A549 treated with GW870086 at 1 μM for 4 hours (cell line): ENCODE results near the gene TIMP1. TPM values are rescaled to one million over a fixed set of nuclear protein-coding genes. Genes with fewer than 3 reads are reported as not detected.

Source experiments
- total RNA-seq: library from RNA; stranded (reverse); fragments of 200-300 nt; extraction: Qiagen RNA extraction; gene quantifications from 5 replicates; pipeline ENCODE4 v1.2.3, GENCODE V29; 2022; ENCODE audit warnings: low read depth

TIMP1 gene
- 264 to 288 TPM (median 272 TPM) in 5 replicates for total RNA-seq

DNA sequence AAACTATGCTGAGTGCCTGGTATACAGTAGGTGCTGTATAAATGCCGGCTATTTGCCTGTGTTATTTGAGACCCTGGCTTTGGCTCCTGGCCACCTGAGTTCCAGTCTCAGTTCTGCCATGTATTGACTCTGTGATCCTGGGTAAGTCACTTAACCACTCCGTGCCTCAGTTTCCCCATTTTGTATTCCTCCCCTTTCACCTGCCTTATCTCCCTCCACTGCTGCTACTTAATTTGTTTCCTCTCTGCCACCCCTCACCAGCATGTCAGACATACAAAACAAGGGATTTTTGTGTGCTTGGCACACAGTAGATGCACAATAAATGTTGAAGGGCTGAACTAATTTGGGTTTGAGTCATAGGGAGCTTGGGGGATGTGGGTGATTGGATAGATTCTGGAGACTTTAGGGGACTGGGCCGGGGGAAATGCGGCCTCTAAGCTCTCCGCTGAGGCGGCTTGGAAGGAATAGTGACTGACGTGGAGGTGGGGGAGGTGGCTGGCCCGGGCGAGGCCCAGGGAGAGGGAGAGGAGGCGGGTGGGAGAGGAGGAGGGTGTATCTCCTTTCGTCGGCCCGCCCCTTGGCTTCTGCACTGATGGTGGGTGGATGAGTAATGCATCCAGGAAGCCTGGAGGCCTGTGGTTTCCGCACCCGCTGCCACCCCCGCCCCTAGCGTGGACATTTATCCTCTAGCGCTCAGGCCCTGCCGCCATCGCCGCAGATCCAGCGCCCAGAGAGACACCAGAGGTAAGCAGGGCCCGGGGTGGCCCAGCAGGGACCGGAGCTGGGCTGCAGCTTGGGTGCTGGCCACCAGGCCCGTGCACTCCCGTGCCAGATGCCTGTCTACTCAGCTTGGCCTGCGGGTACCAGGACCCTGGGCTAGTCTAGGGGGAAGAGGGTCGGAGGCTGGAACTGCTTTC lies at the start of gene TIMP1:
TIMP1 (plus strand) TSS at position 706 of the 917 bp plus-strand sequence. CDS start 980 bp downstream, outside the sequence.

DNA sequence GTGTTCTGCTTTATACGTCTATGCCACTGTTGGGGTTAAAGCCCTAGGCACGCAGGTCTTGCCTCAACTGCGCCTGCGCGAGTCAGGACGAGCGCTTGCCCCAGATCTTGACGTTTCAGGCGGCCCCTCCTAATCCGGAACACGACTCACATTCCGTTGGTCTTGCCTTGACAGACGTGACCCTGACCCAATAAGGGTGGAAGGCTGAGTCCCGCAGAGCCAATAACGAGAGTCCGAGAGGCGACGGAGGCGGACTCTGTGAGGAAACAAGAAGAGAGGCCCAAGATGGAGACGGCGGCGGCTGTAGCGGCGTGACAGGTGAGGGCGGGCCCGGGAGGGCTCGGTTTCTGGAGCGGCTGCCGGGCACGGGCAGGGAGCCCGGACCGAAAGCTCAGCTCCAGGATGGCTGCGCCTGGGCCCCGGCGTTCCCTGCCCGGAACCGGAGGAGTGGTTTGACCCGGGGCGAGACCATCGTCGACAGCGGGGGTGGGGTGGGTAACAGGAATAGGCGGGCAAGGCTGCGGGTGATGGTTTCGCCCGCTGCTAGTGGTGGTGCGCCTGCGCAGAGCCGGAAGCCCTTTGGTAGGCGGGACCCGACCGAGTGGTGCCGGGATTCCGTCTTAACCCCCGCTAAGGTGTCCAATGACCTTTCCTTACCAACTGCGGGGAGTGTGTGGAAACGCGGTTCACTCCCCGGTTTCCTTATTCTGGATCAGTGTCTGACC lies 21.1 kb upstream of the TIMP1 start, which contains the start of gene ARAF:
ARAF (plus strand) TSS at position 272 of the 725 bp plus-strand sequence. CDS start 1,763 bp downstream, outside the sequence.

DNA sequence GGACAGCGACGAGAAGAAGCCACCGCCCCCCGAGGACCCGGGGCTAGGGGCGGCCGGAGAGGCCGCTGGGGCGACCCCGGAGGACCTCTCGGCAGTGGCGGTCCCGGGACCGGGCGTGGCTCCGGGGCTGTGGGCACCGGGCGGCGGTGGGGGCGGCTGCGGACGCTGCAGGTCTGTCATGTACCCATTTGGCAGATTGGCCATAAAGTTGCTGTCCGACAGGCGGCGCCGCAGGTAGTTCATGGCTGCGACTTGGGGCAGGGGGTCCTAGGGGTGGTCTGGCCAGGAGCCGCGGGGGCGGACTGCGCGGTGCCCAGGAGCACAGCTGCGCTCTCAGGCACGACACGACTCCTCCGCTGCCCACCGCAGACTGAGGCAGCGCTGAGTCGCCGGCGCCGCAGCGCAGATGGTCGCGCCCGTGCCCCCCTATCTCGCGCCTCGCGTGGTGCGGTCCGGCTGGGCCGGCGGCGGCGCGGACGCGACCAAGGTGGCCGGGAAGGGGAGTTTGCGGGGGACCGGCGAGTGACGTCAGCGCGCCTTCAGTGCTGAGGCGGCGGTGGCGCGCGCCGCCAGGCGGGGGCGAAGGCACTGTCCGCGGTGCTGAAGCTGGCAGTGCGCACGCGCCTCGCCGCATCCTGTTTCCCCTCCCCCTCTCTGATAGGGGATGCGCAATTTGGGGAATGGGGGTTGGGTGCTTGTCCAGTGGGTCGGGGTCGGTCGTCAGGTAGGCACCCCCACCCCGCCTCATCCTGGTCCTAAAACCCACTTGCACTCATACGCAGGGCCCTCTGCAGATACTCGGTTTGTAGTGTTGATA lies 37.5 kb downstream of the TIMP1 start, which contains the start of gene SYN1:
SYN1 (minus strand) TSS at position 372 of the 817 bp plus-strand sequence; CDS start at position 243, 129 bp downstream.

DNA sequence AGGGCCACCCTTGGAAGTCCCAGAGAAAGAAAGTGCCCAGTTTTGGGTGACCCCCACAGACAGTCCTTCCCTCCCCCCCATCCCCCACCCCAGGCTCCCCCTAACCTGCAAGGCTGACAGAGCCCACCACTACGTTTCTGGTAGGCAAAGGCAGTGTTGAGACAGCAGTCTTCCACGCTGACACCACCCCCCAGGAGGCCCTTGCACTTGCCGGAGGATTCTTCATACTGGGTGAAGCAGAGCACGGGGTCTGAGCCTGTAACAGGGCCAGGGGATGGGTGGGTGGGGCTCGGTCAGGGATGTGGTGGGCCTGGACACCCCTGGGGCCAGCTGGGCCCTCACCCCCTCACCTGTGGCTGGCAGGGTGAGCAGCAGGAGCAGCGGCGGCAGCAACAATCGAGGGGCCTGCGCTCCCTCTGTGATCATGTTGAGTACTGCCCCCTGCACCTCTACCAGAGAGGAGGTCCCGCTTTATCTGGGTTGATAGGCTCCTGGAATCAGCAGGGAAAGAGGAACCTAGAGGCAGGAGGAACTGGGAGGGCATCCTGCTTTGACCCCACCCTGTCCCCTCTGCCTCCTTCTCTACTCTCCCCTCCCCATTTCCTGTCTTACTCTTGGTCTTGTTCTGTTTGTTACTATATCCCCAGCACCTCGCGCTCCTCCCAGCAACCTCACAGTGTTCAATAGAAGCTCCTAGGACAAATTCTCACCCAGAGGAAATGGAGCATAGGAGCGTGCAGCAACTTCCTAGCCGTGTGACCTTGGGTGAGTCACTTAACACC lies 47.4 kb downstream of the TIMP1 start, which contains the start of gene CFP:
CFP (minus strand) TSS at position 512 of the 782 bp plus-strand sequence; CDS start at position 426, 86 bp downstream.

Other genes with a start within 250 kb of the TIMP1 start
- gene ZNF157, start 211.9 kb upstream of the TIMP1 start, total RNA-seq: 0.06 to 0.07 TPM (median 0.06 TPM) in 3 of 5 replicates, not detected in the others
- gene ZNF41, start 99.2 kb upstream of the TIMP1 start, total RNA-seq: 2.9 to 4.5 TPM (median 3.7 TPM) in 5 replicates
- gene ARAF, start 21.2 kb upstream of the TIMP1 start, total RNA-seq: 42.9 to 60.7 TPM (median 57.8 TPM) in 5 replicates
- gene SYN1, start 37.4 kb downstream of the TIMP1 start, total RNA-seq: 0.08 to 0.36 TPM (median 0.19 TPM) in 5 replicates
- 0.20 to 1.0 TPM (median 0.31 TPM) in 5 replicates for gene CFP, start 47.5 kb downstream of the TIMP1 start, total RNA-seq
- gene ELK1, start 68.1 kb downstream of the TIMP1 start, total RNA-seq: 30.7 to 38.7 TPM (median 35.8 TPM) in 5 replicates
- 171 to 195 TPM (median 184 TPM) in 5 replicates for gene UXT, start 76.7 kb downstream of the TIMP1 start, total RNA-seq